Measurements from ENCODE around the gene ZNF785.

- TF ChIP-seq CTCF (conservative IDR thresholded peaks at IDR 0.05; ENCODE audit: low read depth, low read length), result no peak
- no peak for TF ChIP-seq EZH2 (IDR thresholded peaks at IDR 0.05; ENCODE audit: borderline replicate concordance, low read depth, low read length, poor library complexity, severe bottlenecking)
Measured at GRCh38 chr16:30569281-30569680, 16.2 kb downstream of the ZNF785 start.
